Activated naive CD4-positive, alpha-beta T cell treated with anti-CD3 and anti-CD28 coated beads, Interleukin-2, amount 50 U/mL, for 16 hours (primary cell): ENCODE results near the gene SPRTN.

Experiments used
- DNase-seq: peaks from one replicate; pipeline ENCODE4 v3.0.0-alpha.2; 2020

The SPRTN gene

DNA sequence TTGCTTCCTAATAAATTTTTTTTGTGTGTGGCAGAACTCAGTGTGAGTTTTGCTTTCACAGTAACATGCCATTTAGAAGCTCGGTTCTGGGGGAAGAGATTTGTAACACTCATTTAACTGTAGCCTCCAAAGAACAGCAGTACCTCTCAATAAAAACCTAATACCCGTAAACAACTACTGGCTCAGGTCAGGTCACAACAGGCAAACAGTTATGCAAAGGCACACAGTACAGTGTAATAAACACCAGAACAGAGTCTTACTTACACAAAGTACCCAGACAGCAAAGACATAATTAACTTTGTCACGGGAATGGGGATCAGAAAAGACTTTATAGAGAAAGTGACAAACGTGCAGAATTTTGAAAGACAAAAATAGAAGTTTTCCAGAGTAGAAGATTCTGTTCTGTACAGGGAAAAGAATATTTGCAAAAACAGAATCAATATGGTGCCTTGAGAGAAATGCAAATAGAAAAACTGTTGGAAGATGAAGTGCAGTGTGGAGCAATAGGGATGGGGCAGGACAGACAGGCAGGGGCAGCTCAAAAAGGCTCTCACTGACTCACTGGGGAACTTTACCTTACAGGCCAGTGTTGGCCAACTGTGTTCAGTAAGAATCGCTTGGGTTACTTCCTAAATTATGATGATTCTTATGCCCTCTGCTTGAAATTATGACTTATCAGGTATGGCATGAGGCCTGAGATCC is 45.2 kb downstream of the SPRTN start:
- no peak for DNase-seq

DNA sequence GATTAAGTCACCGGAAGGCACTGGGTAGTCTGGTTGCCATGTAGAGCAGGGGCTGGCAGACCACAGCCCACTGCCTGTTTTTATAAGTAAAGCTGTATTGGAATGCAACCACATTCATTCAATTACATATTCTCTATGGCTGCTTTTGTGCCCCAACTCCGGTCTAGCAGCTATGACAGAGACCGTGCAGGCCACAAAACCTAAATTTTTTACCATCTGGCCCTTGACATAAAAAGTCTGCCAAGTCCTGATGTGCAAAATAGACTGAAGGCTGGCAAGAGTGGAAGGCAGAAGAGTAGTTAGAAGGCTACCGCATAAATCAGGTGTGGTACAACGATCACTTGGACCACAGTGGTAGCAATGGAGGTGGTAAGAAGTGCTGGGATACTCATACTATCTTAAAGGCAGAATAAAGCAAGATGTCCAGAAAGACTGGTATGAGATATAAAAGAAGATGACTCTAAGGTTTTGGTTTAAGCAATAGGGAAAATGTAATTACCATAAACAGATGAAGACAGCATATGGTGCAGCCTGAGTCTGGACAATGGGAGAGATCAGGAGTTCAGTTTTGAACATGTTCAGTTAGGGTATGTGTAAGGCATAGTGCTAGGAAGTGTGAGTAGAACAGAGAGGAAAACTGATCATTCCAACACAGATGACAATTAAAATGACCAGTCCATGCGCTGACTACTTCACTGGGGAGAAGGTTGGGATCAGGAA is 46.8 kb downstream of the SPRTN start:
- no peak for DNase-seq

DNA sequence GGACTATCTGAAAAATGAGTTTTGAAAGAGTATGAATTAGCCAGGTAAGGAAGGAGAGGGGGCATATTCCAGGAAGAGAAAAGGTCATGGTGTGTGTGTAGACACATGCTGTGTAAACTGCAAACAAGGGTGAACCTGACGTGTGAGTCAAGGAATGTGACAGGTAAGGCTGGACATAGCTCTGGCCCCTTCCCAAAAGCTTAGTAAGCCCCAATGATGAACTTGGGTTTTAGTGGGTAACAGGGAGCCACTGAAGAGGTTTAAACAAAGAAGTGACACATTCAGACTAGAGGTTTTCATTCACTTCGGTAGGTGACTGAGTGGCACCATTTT is 47.3 kb downstream of the SPRTN start:
- DNase-seq: no peak

DNA sequence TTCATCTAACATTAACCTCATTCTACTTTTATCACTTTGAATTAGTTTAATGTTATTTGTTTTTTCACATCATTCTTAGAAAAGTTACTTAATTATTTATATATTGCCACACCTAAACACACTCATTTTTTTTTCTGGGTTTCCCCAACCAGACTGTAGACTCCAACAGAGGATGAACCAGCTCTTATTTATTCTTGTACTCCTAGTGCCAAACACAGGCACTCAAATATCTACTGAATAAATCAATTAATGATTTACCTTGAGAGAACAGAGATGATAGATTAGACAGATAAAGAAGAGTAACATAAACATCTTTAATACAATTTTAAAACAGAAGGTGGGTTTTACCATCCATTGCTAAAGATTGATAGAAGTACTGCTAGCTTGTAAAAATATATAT is 48.4 kb downstream of the SPRTN start:
- DNase-seq: no peak

DNA sequence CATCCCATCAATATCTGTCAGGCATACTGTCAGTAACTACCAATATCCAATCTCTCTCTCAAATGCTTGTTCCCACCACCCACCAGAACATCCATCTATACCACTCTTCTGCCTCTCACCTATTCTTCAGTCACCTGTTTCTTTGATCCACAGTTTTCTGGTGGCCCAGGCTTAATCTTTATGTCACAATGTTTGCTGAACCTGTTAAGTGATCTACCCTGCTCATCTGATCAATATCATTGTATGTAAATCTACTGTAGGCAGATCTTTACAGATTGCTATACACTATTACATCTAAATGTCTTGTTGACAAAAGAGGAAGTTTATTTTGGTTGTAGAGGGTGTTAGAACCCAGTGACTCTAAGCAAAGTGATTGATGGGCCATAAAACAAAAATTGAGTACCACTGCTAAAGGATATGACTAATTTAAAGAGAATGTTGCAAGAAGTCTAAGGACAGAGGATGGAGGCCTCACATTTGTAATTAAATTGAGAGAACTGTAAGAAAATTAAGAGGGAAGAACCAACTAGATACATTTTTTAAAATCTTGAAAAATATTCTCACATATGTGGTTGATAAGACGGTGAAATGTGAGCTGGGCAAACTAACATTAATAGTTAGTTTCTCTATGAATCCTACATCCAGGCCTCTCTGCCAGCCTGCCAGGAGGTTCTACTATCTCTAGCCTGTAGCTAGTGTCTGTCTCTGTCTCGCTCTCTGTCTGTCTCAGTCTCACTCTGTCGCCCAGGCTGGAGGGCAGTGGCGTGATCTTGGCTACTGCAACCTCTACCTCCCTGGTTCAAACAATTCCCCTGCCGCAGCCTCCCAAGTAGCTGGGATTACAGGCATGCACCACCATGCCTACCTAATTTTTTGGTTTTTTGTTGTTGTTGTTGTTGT is 49.9 kb downstream of the SPRTN start:
- DNase-seq: no peak

DNA sequence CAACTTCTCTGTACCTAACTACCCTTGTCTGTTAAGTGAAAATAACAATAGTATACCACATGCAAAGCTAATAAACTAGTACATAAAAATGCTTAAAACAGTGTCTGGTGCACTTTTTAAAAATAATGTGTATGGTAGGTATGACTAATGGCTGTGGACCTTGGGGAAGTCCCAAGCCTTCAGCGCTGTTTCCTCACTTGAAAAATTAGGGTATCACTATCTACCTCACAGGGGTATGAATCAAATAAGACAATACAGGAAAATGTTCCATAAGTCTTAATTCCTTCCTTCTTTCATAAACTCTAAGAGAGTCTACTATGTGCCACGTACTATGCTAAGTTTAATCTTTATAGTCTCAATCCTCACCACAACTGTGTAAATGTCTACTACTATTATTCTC is 52.0 kb downstream of the SPRTN start:
- peak; percentile 16 for DNase-seq

DNA sequence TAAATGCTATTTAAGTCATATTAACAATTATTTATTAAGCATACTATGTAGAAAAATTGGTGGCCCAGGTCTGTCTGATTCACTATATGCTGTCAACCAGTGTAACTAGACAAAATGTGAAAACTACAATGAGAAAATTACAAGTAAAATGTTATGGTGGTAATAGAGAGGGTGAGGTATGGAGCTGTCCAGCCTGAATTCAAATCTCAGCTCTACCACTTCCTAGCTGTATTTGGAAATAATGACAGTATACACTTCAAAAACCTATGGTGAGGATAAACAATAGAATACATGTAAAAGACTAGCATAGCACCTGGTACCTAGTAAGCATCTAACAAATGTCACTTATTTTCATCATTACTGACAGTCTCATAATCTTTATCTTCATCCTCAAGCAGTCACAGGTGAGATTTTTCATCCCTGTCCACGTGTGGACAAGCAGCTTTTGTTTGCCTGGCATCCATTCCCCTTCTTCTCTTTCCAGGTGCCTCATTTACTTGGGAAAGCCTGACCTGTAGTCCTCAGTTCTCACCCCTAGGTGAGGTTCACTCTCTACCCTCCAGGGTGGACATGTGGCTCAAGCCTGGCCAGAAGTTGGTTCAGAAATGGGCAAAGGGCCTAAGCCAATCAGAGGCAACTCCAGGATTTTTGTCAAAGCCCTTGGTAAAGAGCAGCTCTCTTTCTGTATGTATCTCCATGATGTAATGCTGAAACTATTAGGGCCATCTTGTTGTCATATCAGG is 54.5 kb downstream of the SPRTN start:
- no peak for DNase-seq

DNA sequence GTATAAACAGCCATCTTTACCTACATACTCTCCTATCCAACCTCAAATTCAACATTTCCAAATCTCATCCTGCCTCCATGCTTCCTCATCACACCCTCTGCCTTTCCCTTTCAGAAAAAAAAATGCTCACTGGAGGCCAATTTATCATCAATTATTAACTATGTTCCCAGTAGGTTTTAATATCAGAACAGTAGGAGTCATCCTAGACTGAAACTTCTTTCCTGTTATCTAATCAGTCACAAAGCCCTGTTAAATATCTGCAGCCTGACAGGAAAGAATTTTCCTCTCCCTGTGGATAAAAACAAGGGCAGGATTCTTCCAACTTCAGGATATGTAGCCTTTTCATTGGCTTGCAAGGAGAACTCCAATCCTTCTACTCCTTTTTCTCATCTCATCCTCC is 55.6 kb downstream of the SPRTN start:
- DNase-seq: no peak

DNA sequence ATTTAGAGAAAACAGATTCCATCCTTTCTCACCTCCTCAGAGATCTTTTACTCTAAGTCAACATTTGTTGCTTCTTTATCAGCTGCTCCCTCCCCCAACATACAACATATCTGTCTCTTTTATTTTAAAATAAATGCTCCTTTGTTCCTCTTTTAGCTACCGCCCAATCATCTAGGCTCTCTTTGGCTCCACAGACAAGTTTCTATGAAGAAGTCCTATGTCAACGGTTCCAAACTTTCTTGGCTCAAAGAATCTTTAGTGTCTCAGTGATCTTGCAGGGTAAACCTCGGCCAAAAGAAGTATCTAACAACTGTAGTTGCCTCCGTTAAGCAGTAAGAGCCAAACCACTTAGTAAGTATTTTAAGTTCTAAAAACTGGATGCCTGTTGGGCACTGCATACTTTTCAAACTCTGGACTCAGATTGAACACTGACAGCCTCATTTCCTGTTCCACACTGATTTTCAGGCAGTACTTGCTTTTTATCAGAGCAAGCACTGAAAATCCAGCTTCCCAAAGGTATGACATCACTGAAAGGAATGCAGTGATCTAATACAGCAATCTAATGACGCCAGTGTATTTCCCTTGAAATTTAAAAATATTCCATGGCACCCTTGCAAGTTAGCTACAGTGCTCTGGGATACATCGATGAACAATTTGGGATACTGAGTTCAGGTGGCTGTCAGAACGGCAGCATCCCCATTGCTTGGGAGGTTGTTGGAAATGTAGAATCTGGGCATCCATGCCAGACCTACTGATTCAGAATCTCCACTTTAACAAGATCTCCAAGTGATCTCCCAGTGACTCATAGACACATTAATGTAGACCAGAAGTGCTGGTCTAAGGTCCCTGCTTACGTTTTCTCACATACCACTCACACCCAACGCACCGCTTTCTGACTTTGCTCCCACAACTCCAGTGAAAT is 57.2 kb downstream of the SPRTN start:
- DNase-seq: no peak

DNA sequence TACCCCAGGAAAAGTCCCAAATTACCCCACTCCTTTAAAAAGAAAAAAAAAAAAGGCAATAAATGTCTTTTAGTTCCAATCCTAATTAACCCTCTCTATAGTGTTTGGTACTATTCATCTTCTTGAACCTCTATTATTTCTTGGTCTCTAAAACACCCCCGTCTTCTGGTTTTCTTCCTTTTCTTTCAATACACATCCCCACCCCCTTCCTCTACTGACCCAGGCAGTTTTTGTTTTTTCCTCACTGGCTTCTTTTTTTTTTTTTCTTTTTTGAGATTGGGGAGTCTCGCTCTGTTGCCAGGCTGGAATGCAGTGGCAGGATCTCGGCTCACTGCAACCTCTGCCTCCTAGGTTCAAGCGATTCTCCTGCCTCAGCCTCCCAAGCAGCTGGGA is 57.9 kb downstream of the SPRTN start:
- DNase-seq: no peak

DNA sequence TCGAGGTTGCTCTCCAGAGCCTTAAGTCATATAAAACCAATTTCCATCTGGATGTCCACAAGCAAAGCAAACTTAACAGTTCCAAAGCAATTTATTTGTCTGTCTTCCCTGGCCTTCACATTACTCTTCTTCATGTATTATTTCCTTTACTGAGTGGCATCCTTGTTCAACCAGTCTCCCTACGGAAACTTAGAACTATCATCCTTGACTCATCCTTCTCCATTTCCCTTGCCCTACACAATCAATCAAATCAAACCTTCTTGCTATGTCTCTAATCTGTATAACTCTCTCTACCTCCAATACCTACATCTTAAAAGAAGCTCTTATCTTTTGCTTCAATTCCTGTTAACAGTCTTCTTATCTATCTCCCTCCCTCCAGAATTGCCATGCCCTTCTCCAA is 58.5 kb downstream of the SPRTN start:
- DNase-seq: no peak

DNA sequence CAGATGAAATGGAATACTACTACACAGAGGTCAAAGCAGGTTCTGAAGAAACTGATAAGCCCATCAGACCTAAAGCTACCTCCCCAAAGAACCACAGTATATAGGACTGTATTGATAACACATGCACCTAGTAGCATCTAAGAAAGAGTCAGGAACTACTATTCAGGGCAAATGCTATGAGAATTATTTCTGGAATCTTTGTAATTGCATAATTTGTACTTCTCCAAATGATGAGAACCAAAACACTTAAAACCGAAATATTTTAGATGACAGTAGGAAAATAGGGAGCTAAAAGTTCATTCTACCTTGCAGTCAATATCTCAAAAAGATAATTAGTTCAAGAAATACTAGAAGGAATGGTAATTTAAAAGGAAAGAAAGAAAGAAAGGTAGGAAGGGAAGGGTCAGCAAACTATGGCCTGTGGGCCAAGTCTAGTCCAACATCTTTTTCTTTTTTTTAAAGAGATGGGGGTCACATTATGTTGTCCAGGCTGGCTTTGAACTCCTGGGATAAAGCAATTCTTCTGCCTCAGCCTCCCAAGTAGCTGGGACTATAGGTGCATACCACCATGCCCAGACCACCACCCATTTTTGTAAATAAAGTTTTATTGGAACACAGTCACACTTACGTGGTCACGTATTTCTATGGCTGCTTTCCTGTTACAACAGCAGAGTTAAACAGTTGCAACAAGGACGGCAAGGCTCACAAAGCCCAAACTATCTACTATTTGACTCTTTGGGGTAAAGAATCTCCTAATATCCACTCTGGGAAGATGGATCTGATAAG is 60.0 kb downstream of the SPRTN start:
- DNase-seq: no peak

DNA sequence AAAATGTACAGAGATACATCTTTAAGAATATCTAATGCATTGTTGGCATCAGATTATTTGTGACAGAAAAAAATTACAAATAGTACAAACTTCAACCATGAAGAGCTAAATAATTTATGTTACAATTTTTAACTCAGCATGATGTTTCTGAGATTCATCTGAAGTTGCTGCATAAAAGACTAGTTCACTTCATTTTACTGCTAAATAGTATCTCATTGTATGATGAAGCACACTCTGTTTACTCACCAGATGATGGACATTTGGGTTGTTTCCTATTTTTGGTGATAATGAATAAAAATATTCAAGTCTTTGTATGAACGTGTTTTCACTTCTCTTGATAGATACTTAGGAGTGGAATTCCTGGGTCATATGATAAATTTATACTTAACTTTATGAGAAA is 63.4 kb downstream of the SPRTN start:
- DNase-seq: no peak

DNA sequence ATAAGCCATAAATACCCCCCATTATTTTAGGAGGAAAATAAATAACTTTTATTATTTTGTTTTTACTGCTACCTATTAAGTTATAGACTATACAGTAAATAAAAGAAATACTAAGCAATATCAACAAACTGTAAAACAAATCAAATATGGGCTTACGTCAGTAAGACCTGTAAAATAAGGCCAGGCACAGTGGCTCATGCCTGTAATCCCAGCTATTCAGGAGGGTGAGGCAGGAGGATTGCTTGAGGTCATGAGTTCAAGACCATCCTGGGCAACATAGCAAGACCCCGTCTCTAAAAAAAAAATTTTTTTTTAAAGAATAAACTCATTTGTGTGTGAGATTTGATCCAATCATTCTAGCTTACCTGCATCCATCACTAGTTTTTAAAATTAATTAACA is 66.2 kb downstream of the SPRTN start:
- DNase-seq: no peak
